ENCODE results near the gene P2RX6.

The P2RX6 gene

DNA sequence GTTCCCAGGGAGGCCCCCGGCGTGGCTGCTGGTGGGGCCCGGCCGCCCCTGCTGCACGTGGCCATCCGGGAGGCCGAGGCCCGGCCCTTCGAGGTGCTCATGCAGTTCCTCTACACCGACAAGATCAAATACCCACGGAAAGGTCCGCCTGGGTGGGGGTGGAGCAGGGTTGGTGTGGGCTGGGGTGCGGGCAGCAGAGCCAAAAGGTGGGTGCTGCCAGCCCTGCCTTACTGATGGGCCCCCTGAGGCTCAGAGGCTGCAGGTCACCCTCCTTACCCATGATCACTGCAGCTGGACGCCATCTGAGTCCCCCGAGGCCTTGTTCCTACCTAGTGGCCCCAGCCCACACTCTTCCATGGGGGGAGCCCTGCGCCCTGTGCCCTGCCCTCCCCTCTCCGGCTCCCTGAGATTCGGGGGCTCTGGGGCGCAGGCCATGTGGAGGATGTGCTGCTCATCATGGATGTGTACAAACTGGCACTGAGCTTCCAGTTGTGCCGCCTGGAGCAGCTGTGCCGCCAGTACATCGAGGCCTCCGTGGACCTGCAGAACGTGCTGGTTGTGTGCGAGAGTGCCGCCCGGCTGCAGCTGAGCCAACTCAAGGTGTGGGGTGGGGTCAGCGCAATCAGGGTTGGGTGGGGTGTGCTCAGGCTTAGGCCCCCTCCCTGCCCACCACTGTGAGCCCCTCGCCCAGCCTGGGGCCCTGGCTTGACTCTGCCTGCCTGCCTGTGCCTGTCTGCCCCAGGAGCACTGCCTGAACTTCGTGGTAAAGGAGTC lies 20.6 kb upstream of the P2RX6 start:
- H3K4me3 Mint-ChIP-seq: no peak overlapping the region
- H3K36me3 Mint-ChIP-seq (ENCODE audit: insufficient read depth): peaks cover 35% of the 10 kb centered on the region
- H3K4me1 Mint-ChIP-seq (ENCODE audit: low read depth in 2 of 2): peaks cover 6 to 10% of the 10 kb centered on the region in 2 donors
- peak overlapping the region in 1 of 2 donors; percentile 46 for H3K27ac Mint-ChIP-seq
- ATAC-seq (replicated peaks) (no peak), DNase-seq (no peak)
- no peaks in the 10 kb centered on the region for H3K27me3 Mint-ChIP-seq
- no peaks in the 10 kb centered on the region for H3K9me3 Mint-ChIP-seq

DNA sequence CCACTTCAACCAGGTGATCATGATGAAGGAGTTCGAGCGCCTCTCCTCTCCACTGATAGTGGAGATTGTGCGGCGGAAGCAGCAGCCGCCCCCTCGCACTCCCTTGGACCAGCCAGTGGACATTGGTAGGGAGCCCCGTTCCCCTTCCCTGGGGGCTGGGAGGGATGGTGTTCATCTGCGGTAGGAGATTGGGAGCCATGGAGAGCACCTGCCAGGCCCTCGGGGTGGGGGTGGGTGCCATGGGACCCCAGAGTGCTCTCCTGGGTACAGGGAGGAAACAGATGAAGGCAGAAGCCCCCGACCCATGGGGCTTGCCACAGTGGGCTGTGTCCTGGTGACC lies 20.1 kb upstream of the P2RX6 start:
- no peak overlapping the region for H3K4me3 Mint-ChIP-seq
- peaks cover 41% of the 10 kb centered on the region for H3K36me3 Mint-ChIP-seq (ENCODE audit: insufficient read depth)
- H3K27ac Mint-ChIP-seq: peak overlapping the region in 1 of 2 donors; percentile 46
- ATAC-seq (replicated peaks) (no peak), DNase-seq (no peak)
- no peaks in the 10 kb centered on the region for H3K9me3 Mint-ChIP-seq
- no peaks in the 10 kb centered on the region for H3K27me3 Mint-ChIP-seq
- H3K4me1 Mint-ChIP-seq (ENCODE audit: low read depth in 2 of 2): peaks cover 1 to 4% of the 10 kb centered on the region in 2 donors

GRCh38 chr22:20995329-20996030 lies 19.5 kb upstream of the P2RX6 start:
- Mint-ChIP-seq H3K27ac (no peak overlapping the region), H3K4me1 (ENCODE audit: low read depth in 2 of 2) (peaks cover 2 to 4% of the 10 kb centered on the region in 2 donors), H3K27me3 (no peaks in the 10 kb centered on the region), H3K4me3 (no peak overlapping the region), H3K36me3 (ENCODE audit: insufficient read depth) (peaks cover 41% of the 10 kb centered on the region), H3K9me3 (no peaks in the 10 kb centered on the region)
- DNase-seq (no peak), ATAC-seq (replicated peaks) (no peak)

DNA sequence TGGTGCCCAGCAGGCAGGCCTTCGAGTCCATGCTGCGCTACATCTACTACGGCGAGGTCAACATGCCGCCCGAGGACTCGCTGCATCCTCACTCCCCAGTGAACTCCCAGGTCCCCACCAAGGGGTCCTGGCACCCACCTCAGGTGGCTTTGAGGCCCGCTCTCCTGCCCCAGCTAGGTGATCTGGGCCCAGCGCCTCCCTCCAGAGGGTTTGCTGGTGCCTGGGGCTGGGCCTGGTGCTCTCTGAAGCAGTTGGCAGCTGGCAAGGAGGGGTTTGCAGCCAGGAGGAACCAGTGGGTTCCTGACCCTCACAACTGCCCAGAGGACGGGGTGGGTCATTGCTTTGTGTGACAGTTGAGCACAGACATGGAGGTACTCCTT lies 18.9 kb upstream of the P2RX6 start:
- no peaks in the 10 kb centered on the region for H3K9me3 Mint-ChIP-seq
- no peak for DNase-seq
- no peak overlapping the region for H3K27ac Mint-ChIP-seq
- peaks cover 40% of the 10 kb centered on the region for H3K36me3 Mint-ChIP-seq (ENCODE audit: insufficient read depth)
- no peak for ATAC-seq (replicated peaks)
- peaks cover 5 to 8% of the 10 kb centered on the region in 2 donors for H3K4me1 Mint-ChIP-seq (ENCODE audit: low read depth in 2 of 2)
- no peaks in the 10 kb centered on the region for H3K27me3 Mint-ChIP-seq
- no peak overlapping the region for H3K4me3 Mint-ChIP-seq

DNA sequence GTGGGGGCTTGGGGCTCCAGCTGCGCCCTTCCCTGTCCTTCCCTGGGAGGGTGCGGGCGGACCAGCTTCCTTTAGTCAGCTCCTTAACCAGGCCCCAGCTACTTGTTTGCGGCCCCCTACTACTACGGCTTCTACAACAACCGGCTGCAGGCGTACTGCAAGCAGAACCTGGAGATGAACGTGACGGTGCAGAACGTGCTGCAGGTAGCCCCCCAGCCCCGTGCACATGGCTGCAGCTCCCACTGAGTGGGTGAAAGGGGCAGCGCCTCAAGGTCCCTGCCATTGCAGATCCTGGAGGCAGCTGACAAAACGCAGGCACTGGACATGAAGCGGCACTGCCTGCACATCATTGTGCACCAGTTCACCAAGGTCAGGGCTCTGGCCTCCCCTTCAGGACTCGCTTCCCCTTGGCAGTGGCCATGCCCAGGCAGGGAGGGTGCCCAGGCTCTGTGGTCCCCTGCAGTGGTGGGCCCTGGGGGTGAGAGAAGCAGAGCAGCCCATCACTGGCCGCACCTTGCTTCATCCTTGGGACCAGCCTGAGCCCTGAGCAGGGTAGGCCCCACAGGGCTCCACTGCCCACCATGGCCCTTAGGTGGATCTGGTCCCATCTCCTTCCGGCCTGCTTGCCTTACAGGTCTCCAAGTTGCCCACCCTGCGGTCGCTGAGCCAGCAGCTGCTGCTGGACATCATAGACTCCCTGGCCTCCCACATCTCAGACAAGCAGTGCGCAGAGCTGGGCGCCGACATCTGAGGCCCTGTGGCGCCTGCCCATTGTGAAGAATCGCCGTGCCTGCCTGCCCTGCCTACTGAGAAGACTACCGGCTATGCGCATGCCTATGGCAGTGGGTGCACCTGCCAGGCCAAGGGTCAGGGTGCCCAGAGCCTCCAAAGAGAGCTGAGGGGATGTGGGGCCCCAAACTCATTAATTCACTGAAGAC lies 18.1 kb upstream of the P2RX6 start:
- no peak for DNase-seq
- Mint-ChIP-seq H3K4me3 (no peak overlapping the region), H3K27me3 (no peaks in the 10 kb centered on the region), H3K4me1 (ENCODE audit: low read depth in 2 of 2) (peaks cover 11 to 14% of the 10 kb centered on the region in 2 donors), H3K36me3 (ENCODE audit: insufficient read depth) (peaks cover 46% of the 10 kb centered on the region), H3K9me3 (no peaks in the 10 kb centered on the region), H3K27ac (no peak overlapping the region)
- no peak for ATAC-seq (replicated peaks)

GRCh38 chr22:20997536-20998257 lies 17.3 kb upstream of the P2RX6 start:
- ATAC-seq (replicated peaks) (no peak), DNase-seq (no peak)
- Mint-ChIP-seq H3K4me1 (ENCODE audit: low read depth in 2 of 2) (peaks cover 12 to 17% of the 10 kb centered on the region in 2 donors), H3K4me3 (no peak overlapping the region), H3K36me3 (ENCODE audit: insufficient read depth) (peaks cover 54% of the 10 kb centered on the region), H3K27ac (peak overlapping the region in 1 of 2 donors; percentile 100), H3K9me3 (no peaks in the 10 kb centered on the region), H3K27me3 (no peaks in the 10 kb centered on the region)

GRCh38 chr22:20998411-20999336 lies 16.3 kb upstream of the P2RX6 start:
- peaks cover 58% of the 10 kb centered on the region for H3K36me3 Mint-ChIP-seq (ENCODE audit: insufficient read depth)
- no peaks in the 10 kb centered on the region for H3K9me3 Mint-ChIP-seq
- no peak overlapping the region for H3K4me3 Mint-ChIP-seq
- H3K4me1 Mint-ChIP-seq (ENCODE audit: low read depth in 2 of 2): peaks cover 22 to 27% of the 10 kb centered on the region in 2 donors
- DNase-seq: no peak
- H3K27ac Mint-ChIP-seq: peak overlapping the region in 1 of 2 donors; percentile 100
- H3K27me3 Mint-ChIP-seq: no peaks in the 10 kb centered on the region
- no peak for ATAC-seq (replicated peaks)

DNA sequence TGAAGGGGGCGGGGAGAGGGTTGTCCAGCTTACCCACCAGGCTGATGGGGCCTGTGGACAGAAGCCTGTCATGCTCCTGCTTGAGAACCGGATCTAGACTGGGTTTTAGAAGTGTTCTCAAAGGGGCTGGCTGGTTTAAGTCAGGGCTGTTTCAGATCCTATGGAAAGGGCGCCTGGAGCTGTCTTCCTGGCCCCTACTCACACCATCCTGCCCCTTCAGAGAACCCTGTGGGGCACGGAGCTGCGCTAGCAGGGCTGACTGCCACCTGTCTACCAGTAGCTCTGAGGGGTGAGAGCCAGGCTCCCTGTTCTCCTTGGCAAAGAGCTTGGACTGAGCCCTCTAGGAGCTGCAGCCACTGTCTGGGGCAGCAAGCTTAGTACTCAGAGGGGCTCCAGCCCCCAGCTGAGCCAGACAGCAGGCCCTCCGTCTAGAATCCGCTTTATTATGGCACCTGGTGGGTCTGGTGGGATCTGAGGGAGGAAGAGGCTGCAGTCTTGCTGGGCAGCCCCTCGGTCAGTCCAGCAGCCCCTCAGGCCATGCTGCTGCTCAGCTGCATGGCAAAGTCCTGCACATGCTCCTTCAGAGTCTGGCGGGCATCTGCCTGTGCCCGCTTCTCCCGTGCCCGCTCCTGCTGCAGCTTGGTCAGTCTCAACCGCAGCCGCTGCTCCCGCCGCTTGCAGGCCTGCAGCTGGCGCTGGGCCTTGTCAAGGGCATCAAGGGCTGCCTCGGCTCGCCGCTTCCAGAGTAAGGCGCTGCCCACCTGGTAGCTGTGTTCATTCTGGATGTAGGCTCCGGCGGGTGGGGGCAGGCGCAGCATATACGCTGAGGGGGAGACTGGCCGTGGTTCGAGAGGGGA lies 15.4 kb upstream of the P2RX6 start:
- peak overlapping the region in 1 of 2 donors; percentile 100 for H3K27ac Mint-ChIP-seq
- no peak for ATAC-seq (replicated peaks)
- no peaks in the 10 kb centered on the region for H3K9me3 Mint-ChIP-seq
- H3K36me3 Mint-ChIP-seq (ENCODE audit: insufficient read depth): peaks cover 58% of the 10 kb centered on the region
- H3K27me3 Mint-ChIP-seq: no peaks in the 10 kb centered on the region
- peaks cover 22 to 27% of the 10 kb centered on the region in 2 donors for H3K4me1 Mint-ChIP-seq (ENCODE audit: low read depth in 2 of 2)
- no peak for DNase-seq
- peak overlapping the region; percentile 93 to 97 for H3K4me3 Mint-ChIP-seq

DNA sequence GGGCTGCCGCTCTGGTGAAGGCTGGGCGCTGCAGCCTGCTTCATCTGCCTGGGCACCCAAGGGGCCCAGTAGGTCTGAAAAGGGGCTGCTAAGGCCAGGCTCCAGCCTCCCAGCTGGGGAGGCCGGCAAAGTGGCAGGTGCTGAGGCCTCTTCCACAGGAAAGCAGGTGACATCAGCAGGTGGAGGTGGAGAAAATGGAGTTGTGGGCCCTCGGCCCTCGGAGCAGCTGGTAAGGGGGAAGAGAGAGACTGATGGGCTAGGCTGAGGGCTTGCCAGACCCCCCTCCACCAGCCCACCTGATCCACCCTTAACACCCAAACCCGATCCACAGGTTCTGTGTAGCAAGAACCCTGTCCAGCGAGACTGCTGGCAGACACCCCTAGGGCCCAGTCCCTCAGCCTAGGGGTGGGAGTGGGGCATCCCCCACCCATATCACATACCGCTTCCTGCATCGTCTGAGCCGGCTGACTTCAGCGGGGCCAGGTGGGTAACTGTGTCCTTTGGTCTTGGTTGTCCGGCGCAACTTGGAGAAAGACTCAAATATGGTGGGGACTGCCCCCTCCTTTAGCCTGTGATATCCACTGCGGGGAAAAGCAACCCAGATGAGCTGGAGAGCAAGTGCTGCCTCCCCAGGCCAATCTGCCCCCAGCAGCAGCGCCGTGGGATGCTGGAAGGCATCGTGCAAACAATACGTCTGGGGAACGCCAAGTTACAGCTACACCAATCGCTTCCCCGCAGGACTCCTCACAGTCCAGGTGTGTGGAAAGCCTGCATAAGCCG lies 14.6 kb upstream of the P2RX6 start:
- Mint-ChIP-seq H3K9me3 (no peaks in the 10 kb centered on the region), H3K4me1 (ENCODE audit: low read depth in 2 of 2) (peaks cover 22 to 27% of the 10 kb centered on the region in 2 donors), H3K36me3 (ENCODE audit: insufficient read depth) (peaks cover 56% of the 10 kb centered on the region), H3K27ac (peak overlapping the region; percentile 99 to 100), H3K27me3 (no peaks in the 10 kb centered on the region), H3K4me3 (peak overlapping the region; percentile 93 to 97)
- ATAC-seq (replicated peaks) (no peak), DNase-seq (no peak)

GRCh38 chr22:21000987-21001600 lies 13.9 kb upstream of the P2RX6 start:
- DNase-seq: no peak
- Mint-ChIP-seq H3K27ac (peak overlapping the region; percentile 99 to 100), H3K4me1 (ENCODE audit: low read depth in 2 of 2) (peaks cover 22 to 27% of the 10 kb centered on the region in 2 donors), H3K36me3 (ENCODE audit: insufficient read depth) (peaks cover 54% of the 10 kb centered on the region), H3K9me3 (no peaks in the 10 kb centered on the region), H3K27me3 (no peaks in the 10 kb centered on the region), H3K4me3 (peak overlapping the region; percentile 93 to 97)
- no peak for ATAC-seq (replicated peaks)
